GM10266 (cell line): ENCODE measurements around the gene RGS4.

Experiments used
- DNase-seq: peaks from one replicate; pipeline ENCODE4 v3.0.0; 2012; ENCODE audit errors: extremely low spot score
- TF ChIP-seq, protein P1 (sequence below): IDR thresholded peaks from 2 replicates; pipeline ENCODE4 v1.5.1; 2012; ENCODE audit warnings: mild to moderate bottlenecking, low read depth; ENCODE audit not compliant: control insufficient read depth, insufficient read depth; ENCODE audit errors: missing control alignments

RGS4 gene

DNA sequence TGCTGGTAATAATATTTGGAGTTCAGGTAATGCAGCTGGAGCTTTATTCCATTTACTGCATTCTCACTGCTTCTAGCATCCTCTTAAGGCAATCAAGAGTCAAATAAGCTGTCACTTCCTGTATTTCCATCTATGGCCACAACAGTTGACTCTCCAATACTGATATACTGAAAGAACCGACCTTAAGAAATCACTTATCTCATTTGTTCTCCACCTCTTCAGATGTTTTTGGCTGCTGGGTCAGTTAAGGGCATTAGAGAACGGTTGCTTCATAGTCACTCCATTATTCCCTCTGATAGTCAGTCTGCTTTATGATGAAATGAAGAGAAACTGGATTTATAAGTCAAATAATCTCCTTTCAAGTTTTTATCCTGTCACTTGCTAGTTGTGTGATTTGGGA, 14.2 kb upstream of the RGS4 start:
- TF ChIP-seq, protein P1, sequence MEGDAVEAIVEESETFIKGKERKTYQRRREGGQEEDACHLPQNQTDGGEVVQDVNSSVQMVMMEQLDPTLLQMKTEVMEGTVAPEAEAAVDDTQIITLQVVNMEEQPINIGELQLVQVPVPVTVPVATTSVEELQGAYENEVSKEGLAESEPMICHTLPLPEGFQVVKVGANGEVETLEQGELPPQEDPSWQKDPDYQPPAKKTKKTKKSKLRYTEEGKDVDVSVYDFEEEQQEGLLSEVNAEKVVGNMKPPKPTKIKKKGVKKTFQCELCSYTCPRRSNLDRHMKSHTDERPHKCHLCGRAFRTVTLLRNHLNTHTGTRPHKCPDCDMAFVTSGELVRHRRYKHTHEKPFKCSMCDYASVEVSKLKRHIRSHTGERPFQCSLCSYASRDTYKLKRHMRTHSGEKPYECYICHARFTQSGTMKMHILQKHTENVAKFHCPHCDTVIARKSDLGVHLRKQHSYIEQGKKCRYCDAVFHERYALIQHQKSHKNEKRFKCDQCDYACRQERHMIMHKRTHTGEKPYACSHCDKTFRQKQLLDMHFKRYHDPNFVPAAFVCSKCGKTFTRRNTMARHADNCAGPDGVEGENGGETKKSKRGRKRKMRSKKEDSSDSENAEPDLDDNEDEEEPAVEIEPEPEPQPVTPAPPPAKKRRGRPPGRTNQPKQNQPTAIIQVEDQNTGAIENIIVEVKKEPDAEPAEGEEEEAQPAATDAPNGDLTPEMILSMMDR, result no peak
- no peak for DNase-seq

DNA sequence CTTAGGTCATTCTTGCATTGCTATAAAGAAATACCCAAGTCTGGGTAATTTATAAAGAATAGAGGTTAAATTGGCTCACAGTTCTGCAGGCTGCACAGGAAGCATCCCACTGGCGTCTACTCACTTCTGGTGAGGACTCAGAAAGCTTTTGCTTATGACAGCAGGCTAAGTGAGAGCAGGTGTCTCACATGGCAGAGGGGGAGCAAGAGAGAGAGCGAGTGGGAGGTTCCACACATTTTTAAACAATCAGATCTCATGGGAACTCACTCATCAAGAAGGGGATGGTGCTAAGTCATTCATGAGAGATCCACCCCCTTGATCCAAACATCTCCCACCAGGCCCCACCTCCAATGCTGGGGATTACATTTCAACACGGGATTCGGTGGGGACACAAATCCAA, 13.6 kb upstream of the RGS4 start:
- DNase-seq, result no peak
- TF ChIP-seq, protein P1, result no peak

DNA sequence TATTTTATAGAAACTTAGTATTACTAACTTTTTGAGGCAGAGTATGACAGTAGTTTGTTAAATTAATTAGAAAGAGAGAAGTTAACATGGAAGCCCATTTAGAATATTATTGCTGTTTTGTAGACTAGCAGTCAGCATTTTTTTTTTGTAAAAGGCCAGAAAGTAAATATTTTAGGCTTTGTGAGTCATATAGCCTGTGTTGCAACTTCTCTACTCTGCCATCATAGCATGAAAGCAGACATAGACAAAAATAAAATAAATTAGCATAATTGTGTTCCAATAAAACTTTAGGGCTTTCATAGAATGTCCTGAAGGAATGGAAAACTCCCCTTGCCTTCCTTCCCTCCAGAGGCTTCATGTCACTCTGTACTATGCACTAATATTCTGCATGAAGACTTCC, 12.3 kb upstream of the RGS4 start:
- no peak for DNase-seq
- TF ChIP-seq, protein P1, result no peak

DNA sequence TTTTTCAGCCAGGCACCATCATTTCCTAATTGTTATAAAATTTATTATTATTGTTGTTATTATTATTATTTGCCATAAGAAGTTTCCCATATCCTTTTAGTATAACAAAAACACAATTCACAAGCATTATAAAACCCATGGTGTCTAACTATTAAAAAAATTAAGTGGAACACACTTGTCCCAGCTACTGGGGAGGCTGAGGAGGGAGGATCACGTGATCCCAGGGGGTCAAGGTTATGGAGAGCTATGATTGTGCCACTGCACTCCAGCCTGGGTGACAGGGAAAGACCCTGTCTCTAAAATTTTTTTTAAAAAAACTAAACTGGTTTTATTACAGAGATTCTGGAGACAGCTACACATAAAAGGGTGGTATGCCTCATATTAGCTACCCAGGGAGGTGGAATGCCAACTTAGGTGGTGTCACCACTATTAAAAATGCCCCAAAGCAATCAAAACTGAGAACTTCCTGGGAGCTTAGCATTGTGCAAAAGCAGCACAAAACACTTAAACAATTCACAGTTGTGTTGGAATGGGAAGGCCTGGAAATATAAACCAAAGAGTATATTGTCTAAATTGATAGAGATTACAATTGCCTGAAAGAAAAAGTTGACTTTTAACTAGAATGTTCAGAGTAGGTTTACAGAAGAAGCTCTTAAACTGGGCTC, 8.7 kb upstream of the RGS4 start:
- no peak for DNase-seq
- TF ChIP-seq, protein P1, result no peak

DNA sequence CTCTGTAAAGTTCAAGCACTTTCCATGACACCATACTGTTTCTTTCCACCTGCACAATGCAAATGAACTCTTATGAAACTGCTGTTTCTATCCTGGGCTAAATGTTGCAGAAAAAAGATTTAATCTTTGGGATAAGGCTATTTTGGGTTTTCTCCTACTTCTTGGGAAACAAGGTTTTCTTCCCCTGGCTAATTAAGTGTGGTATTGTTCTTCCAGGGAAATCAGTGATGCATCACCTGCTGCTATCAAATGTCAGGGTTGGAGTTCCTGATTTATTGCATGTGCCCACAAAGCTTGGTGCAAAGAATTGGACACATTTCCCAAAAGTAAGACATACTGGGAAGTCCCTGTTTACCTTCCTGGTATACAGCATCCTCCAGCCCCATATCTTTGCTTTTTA, 6.0 kb upstream of the RGS4 start:
- DNase-seq, result no peak
- TF ChIP-seq, protein P1, result no peak

DNA sequence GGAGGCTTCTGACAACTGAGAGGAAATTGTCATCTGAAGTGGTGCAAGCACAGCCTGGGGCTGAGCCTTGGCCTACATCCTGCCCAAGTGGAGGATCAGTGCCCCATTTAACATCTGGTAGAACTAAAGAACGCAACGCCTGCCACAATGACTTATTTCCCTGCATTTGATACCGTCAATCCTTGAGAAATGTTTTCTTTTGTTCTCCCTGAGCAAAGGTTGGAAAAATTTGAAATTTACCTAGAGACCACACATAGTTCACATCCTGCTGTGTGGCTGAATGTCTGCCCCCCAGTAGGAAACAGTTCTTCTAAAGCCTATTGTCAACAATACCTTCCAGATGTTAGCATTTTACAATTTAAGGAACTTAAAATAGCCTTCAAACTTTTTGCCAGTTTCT, 5.6 kb upstream of the RGS4 start:
- TF ChIP-seq, protein P1, result no peak
- DNase-seq, result no peak

DNA sequence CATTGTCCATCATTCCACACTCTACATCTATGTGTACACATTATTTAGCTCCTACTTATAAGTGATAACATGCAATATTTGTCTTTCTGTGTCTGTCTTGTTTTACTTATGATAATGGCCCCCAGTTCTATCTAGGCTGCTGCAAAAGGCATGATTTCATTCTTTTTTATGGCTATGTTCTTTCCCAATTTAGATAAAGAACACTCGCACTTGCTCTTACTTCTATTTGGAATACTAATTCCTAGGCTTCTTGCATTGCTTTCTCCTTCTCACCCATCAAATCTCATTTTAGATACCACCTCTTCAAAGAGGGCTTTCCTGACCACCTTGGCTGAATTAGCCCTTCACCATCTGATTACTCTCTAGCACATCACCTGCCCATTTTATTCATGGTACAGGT, 3.0 kb upstream of the RGS4 start:
- DNase-seq, result no peak
- TF ChIP-seq, protein P1, result no peak
